Pancreas (tissue), 10 donors: ENCODE data around the gene INO80D. TPM values are rescaled to one million over a fixed set of nuclear protein-coding genes. Genes with fewer than 3 reads are reported as not detected.
"Not testable (repeated sequence)": the region's sequence is repeated elsewhere in the genome, so short reads cannot be mapped to it uniquely, and the experiment has no call there.

Source experiments
- ATAC-seq, 4 donors: fragments of 200-7000 bp; cut with Tn5 transposase; one replicate each; pipeline versions ENCODE4 v1.8.0 to v1.9.1; 2020; ENCODE audit warnings: mild to moderate bottlenecking in 4 of 4, moderate library complexity in 4 of 4
- DNase-seq, 6 donors: peaks; one replicate each; pipeline ENCODE4 v3.0.0-alpha.2; 2020
- FAIRE-seq: peaks from 2 replicates; lab custom pipeline; 2012; peaks lifted over from hg19 to GRCh38; lab: Jason Lieb, UNC
- H3K27ac ChIP-seq, 4 donors: fragments of 200-600 bp; sonication (generic); 1 replicate in 3 of 4; 2 replicates in 1 of 4; pipeline versions ENCODE4 v1.5.0 to v1.8.0; 2020
- H3K27me3 ChIP-seq, 4 donors: fragments of 200-600 bp; one replicate each; pipeline ENCODE4 v1.8.0; 2021
- H3K36me3 ChIP-seq, 3 donors: fragments of 200-600 bp; sonication (generic) in 1 of 3; one replicate each; pipeline versions ENCODE4 v1.5.0 to v1.8.0; 2020 to 2021
- H3K4me1 ChIP-seq, 3 donors: fragments of 200-600 bp; one replicate each; pipeline ENCODE4 v1.8.0; 2021
- H3K4me3 ChIP-seq, 4 donors: fragments of 200-600 bp; sonication (generic) in 2 of 4; one replicate each; pipeline versions ENCODE4 v1.5.0 to v1.8.0; 2020 to 2021
- H3K9me3 ChIP-seq, 4 donors: fragments of 200-600 bp; one replicate each; pipeline ENCODE4 v1.8.0; 2021
- CTCF ChIP-seq, 4 donors: fragments of 200-600 bp; sonication (generic) in 3 of 4; IDR thresholded peaks; one replicate each; pipeline versions ENCODE4 v1.5.0 to v1.8.0; 2021; ENCODE audit warnings: antibody characterized with exemption in 4 of 4
- WGBS, 2 donors: extraction: QIAGEN DNeasy Blood & Tissue Kit; methylation state at CpG; one replicate each; pipeline ENCODE4 v1.1.7; 2013; 5-methylcytosine and 5-hydroxymethylcytosine counted together
- intact Hi-C, 3 donors: fragments of 100-400 bp; cut with DNase I; formaldehyde crosslinking; loops; one replicate each; pipeline versions ENCODE4 v1.11.1 to v1.14.2; 2022
- polyA plus RNA-seq, 2 donors: library from polyadenylated mRNA; stranded (reverse); fragments of 200-250 nt; gene quantifications; one replicate each; pipeline ENCODE4 v1.2.3, GENCODE V29; 2013
- total RNA-seq, 6 donors: library from RNA; stranded (reverse); fragmentation: NEBNext Ultra II Directional in 4 of 6; extraction: Animal tissue kit (Norgen Biotek cat#: 25700) in 4 of 6; gene quantifications; one replicate each; pipeline versions ENCODE4 v1.2.1 to v1.2.4, GENCODE V29; 2021 to 2023
- donor health status: healthy with polysubstance abuse.
- donor health status: DM: no; HTN: no; CAD: no; lungs with moderate emphysema.
- donor health status: DM: no; HTN: no; CAD: no.
- donor health status: control.
- donor health status: control.
- donor health status: Bipolar disorder and iron deficiency.
- donor health status: DM: yes; HTN: yes; CAD: no.
- donor health status: DM: no; HTN: no; CAD: no.
- donor health status: DM: no; HTN: no; CAD: no.
- donor health status: DM: yes; HTN: yes; CAD: no.

The INO80D gene
- total and polyA plus RNA-seq, 8 donors, result 2.7 to 15.0 (median 9.9) TPM

DNA sequence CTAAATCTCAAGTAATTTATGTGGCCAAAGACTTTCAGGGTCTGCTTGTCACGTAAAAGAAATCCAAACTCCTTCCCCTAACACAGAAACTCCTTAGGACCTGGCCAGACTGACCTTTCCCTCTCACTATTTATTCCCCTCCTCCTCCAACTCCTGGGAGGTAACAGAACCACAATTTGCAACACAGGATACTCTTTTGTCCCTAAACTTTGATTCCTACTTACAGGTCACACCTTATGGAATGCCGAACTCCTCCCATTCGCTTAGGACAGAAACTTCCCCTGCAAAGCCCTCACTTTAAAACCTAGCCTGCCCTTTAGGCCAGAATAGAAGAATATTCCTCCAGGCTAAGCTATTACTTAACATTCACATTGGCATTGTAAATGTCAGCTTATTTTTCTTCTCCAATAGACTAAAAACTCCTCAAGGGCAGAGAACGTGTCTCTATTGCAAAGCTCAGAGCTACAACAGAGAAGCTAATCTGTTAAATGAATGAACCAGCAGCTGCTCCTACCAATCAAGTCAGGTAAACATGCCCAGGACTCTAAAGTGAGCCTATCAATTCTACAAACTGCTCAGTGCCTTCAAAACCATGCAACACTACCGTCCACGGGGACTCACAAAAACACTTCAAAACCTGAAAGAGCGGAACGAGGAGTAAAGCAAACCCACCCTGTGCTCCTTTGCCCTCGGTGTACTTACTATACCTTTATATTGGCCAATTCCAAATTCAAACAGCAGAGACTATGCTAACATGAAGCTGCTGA is 6.1 kb downstream of the INO80D start:
- TF ChIP-seq CTCF (IDR thresholded peaks at IDR 0.05), result no peak
- 77 to 87% methylated on average over 9 of the region's 9 CpGs for WGBS, 2 donors
- DNase-seq (no peak), FAIRE-seq (no peak), ATAC-seq (no peak)
- Histone ChIP-seq H3K9me3 (no peaks in the 10 kb centered on the region), H3K27ac (no peak overlapping the region), H3K4me1 (peaks cover 5 to 19% (median 7%) of the 10 kb centered on the region in 3 donors), H3K36me3 (no peaks in the 10 kb centered on the region), H3K4me3 (no peak overlapping the region), H3K27me3 (no peaks in the 10 kb centered on the region)
- intact Hi-C loops, result no loop called here

DNA sequence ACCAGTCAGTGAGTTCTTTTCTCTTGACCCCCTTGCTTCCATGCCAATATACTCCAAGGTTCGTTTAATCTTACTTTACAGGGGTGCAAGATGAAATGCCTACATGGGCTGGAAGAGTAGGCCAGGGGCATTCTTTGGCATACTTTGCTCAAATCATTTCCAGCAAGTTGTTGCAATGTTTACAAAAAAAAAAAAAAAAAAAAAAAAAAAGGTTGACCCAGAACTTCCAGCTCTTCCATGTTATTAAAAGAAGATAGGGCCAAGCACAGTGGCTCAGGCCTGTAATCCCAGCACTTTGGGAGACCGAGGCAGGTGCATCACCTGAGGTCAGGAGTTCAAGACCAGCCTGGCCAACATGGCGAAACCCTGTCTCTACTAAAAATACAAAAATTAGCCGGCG is 8.1 kb downstream of the INO80D start:
- H3K36me3 ChIP-seq, H3K27ac ChIP-seq, H3K4me3 ChIP-seq, H3K9me3 ChIP-seq, DNase-seq, H3K27me3 ChIP-seq, FAIRE-seq, intact Hi-C loops, H3K4me1 ChIP-seq: not testable (repeated sequence)
- 79 to 85% methylated on average over 5 of the region's 5 CpGs for WGBS, 2 donors
- ATAC-seq, result peak in 2 of 4 donors; percentile 8 to 34

GRCh38 chr2:206075113-206075512 is 10.9 kb downstream of the INO80D start:
- 94 to 100% methylated on average over 1 of the region's 1 CpG for WGBS, 2 donors
- no peak for TF ChIP-seq CTCF (IDR thresholded peaks at IDR 0.05)
- intact Hi-C loops, result no loop called here

GRCh38 chr2:206071807-206072206 is 14.2 kb downstream of the INO80D start:
- ATAC-seq, result no peak
- H3K4me1 ChIP-seq, result no peaks in the 10 kb centered on the region
- H3K4me3 ChIP-seq, result no peak overlapping the region
- H3K36me3 ChIP-seq, result no peaks in the 10 kb centered on the region
- 88 to 100% methylated on average over 1 of the region's 1 CpG for WGBS, 2 donors
- no peaks in the 10 kb centered on the region for H3K9me3 ChIP-seq
- DNase-seq, result no peak
- no peak overlapping the region for H3K27ac ChIP-seq
- no peak for FAIRE-seq
- intact Hi-C loops, result no loop called here
- no peaks in the 10 kb centered on the region for H3K27me3 ChIP-seq
- no peak for TF ChIP-seq CTCF (IDR thresholded peaks at IDR 0.05)

More at GRCh38 chr2:206075113-206075512, 10.9 kb downstream of the INO80D start:
- H3K27me3 ChIP-seq, result no peaks in the 10 kb centered on the region
- DNase-seq (no peak), FAIRE-seq (no peak), ATAC-seq (no peak)
- no peak overlapping the region for H3K27ac ChIP-seq
- peaks cover 0 to 9% (median 0%) of the 10 kb centered on the region in 3 donors for H3K4me1 ChIP-seq
- H3K36me3 ChIP-seq, result no peaks in the 10 kb centered on the region
- H3K4me3 ChIP-seq, result no peak overlapping the region
- no peaks in the 10 kb centered on the region for H3K9me3 ChIP-seq

- intact Hi-C loops, result no loop called here
- FAIRE-seq (no peak), ATAC-seq (no peak), DNase-seq (no peak)
- Histone ChIP-seq H3K4me3 (no peak overlapping the region), H3K27me3 (no peaks in the 10 kb centered on the region), H3K9me3 (no peaks in the 10 kb centered on the region), H3K27ac (no peak overlapping the region), H3K36me3 (no peaks in the 10 kb centered on the region), H3K4me1 (no peaks in the 10 kb centered on the region)
- 78% methylated on average over 2 of the region's 2 CpGs for WGBS, 2 donors
- no peak for TF ChIP-seq CTCF (IDR thresholded peaks at IDR 0.05)
Observed at GRCh38 chr2:206069417-206069816, 16.6 kb downstream of the INO80D start.
